ENCODE data around the gene CCNY.

DNA sequence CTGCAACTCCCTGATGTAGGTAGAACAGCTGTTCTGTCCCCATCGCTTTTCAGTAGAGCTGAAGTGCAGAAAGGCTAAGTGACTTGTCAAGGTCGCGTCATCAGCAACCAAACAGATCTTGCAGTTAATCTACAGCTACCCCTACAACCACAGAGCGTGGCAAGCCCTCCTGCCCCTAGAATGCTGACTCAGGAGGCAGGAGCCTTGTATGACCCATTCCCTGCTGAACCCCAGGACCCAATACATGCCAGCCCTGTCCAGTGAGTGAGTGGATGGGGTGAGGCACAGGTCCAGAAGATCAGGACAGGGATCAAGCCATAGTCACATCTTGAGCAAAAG is 242.3 kb downstream of the CCNY start:
- TF ChIP-seq, protein P1, sequence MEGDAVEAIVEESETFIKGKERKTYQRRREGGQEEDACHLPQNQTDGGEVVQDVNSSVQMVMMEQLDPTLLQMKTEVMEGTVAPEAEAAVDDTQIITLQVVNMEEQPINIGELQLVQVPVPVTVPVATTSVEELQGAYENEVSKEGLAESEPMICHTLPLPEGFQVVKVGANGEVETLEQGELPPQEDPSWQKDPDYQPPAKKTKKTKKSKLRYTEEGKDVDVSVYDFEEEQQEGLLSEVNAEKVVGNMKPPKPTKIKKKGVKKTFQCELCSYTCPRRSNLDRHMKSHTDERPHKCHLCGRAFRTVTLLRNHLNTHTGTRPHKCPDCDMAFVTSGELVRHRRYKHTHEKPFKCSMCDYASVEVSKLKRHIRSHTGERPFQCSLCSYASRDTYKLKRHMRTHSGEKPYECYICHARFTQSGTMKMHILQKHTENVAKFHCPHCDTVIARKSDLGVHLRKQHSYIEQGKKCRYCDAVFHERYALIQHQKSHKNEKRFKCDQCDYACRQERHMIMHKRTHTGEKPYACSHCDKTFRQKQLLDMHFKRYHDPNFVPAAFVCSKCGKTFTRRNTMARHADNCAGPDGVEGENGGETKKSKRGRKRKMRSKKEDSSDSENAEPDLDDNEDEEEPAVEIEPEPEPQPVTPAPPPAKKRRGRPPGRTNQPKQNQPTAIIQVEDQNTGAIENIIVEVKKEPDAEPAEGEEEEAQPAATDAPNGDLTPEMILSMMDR (IDR thresholded peaks at IDR 0.05; ENCODE audit: insufficient read depth, low read depth, low read length): no peak
- TF ChIP-seq EZH2 (IDR thresholded peaks at IDR 0.05; ENCODE audit: insufficient read depth, low read length): no peak

All from astrocyte (in vitro differentiated cells and primary cell).